Gastroesophageal sphincter (tissue), 3 donors: Measurements from ENCODE around the gene FOXN3.

Experiments used
- CTCF ChIP-seq, 4 experiments: fragments of 200-600 bp in 2 of 4; fragments of 450-650 bp in 2 of 4; sonication (generic) in 1 of 4; IDR thresholded peaks; one replicate each; pipeline ENCODE4 v1.5.1; 2017 to 2019; ENCODE audit warnings: antibody characterized with exemption in 4 of 4, mild to moderate bottlenecking in 2 of 4, moderate library complexity in 2 of 4
- POLR2A ChIP-seq, 2 donors: fragments of 450-650 bp; IDR thresholded peaks; one replicate each; pipeline ENCODE4 v1.6.1; 2017; ENCODE audit warnings: antibody characterized with exemption in 2 of 2, mild to moderate bottlenecking in 2 of 2, moderate library complexity in 1 of 2
- POLR2AphosphoS5 ChIP-seq: sonication (generic); formaldehyde crosslinking; IDR thresholded peaks from one replicate; pipeline ENCODE4 v1.6.1; 2017; ENCODE audit warnings: antibody characterized with exemption

DNA sequence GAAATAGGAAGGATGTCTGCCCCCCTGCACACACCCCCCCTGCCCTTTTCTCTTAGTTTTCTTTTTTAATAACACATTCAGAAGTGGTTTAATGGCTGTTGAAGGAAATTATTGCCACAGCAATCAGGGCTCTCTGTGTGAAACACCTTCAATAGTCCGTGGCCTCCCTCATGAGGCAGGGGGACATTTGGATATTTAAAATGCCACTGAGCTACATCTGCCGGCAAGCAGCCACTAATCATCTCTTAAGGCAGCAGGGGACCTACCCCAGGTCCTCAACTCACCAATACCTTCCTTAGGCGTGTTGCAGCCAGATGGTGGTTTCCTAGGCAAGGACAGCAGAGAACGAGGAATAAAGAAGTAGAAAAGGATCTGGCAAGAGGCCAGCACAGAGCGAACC lies 309.4 kb downstream of the FOXN3 start:
- TF ChIP-seq CTCF (IDR thresholded peaks at IDR 0.05) = no peak
- no peak for TF ChIP-seq POLR2AphosphoS5
- no peak for TF ChIP-seq POLR2A (IDR thresholded peaks at IDR 0.05)
